Inflammatory macrophage treated with lipopolysaccharide for 4 hours (primary cell): ENCODE measurements around the gene F12.
A peak's percentile ranks its signal among the peaks of the same experiment; 100 is the strongest.
"Not testable (repeated sequence)": the region's sequence is repeated elsewhere in the genome, so short reads cannot be mapped to it uniquely, and the experiment has no call there.

ENCODE experiments used
- DNase-seq: peaks from one replicate; pipeline ENCODE4 v3.0.0-alpha.2; 2020

F12 gene

DNA sequence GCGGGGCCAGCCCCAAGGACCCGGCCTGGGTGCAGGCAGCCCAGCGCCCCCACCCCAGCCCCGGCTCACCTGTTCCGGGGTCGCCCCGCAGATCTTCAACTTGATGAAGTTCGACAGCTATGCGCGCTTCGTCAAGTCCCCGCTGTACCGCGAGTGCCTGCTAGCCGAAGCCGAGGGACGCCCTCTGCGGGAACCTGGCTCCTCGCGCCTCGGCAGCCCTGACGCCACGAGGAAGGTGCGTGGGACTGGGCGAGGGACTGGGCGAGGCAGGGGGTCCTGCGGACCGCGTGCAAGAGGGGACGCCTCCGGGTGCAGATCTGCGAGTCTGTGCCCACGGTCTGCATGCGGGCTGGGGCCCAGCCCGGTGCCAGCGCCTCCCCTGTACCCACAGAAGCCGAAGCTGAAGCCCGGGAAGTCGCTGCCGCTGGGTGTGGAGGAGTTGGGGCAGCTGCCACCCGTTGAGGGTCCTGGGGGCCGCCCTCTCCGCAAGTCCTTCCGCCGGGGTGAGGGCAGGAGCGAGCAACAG lies 42.0 kb downstream of the F12 start:
- DNase-seq = no peak

DNA sequence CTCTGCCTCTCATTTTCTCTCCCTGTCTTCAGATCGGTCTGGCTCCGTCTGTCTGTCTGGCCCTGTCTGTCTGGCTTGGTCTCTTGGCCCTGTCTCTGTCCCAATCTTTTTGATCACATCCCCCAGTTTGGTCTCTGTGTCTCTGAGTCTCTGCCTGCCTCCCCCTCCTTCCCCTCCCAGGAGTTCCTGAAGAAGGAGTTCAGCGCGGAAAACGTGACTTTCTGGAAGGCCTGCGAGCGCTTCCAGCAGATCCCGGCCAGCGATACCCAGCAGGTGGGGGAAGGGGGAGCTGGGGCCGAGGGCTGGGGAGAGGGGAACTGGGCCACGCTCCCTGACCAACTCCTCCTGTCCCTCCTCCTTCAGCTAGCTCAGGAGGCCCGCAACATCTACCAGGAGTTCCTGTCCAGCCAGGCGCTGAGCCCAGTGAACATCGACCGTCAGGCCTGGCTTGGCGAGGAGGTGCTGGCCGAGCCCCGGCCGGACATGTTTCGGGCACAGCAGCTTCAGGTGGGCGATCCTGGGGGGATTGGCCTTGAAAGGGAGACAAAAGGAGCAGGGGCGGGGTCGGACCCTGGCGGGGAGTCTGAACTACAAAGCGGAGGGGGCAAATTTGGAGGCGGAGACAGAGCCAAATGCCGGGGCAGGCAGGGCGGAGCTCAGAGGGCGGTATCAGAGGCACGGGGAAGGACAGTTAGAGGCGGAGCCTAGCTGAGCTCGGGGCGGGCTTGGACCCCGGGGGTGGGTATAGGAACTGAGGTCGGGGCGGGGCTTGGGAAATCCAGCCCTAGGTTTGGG lies 42.6 kb downstream of the F12 start:
- no peak for DNase-seq

DNA sequence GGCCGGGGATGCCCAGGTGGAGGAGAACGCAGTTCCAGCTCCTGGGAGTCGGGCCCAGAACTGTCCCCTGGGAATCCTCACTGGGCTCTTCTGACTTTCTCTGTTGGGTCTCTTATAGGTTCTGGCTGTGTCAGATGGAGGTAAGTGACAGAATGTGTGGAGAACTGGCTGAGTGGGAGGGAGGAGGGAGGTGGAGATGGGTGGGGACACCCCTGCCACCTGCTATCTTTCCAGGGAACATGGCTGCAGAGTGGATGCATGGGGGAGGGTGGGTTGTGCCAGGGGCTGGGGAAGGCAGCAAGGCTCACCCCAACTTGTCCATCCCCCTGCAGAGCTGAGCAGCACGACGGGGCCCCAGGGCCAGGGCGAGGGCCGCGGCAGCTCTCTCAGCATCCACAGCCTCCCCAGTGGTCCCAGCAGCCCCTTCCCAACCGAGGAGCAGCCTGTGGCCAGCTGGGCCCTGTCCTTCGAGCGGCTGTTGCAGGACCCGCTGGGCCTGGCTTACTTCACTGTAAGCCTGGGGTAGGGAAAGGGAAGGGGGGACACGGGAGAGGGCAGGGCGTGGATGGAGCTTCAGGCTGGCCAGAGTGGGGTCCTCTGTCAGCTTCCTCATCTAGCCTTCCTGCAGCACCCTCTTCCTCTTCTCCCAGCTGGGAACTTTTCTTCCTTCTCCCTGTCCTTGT lies 43.4 kb downstream of the F12 start:
- no peak for DNase-seq

DNA sequence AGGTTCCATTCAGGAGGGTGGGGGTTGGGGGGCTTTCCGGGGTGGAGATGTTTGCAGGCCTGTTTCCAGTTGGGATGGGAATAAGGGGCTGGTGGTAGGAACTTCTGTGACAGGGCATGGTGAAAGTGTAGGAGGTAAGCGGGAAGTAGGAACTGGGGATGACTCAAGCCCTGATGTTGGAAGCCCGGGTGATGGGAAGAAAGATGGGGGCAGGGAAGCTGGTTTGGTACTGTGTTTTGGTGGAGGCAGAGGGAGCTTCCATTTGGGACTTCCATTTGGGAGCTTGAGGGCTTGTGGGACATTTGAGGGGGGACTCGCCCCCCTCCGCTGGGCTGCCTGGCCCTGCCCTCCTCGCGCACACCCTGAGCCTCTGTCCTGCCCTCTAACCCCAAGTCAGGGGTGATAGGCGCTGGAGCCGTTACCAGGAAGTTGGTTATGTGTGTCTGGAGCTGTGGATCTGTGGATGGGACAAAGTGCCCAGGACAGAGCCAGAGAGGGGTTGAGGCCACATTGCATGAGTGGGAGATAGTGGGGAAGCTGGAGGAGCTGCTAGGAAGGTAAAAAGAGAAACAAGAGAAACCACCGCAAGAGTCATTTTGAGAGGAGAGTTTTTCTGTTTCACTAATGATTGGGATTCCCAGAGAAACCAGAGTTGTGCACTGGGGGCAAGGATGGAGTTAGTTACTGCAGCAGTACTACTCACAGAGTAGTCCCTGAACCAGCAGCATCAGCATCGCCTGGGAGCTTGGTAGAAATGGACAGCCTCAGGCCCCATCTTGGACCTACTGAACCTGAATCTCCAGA lies 45.0 kb downstream of the F12 start:
- peak; percentile 46 for DNase-seq

DNA sequence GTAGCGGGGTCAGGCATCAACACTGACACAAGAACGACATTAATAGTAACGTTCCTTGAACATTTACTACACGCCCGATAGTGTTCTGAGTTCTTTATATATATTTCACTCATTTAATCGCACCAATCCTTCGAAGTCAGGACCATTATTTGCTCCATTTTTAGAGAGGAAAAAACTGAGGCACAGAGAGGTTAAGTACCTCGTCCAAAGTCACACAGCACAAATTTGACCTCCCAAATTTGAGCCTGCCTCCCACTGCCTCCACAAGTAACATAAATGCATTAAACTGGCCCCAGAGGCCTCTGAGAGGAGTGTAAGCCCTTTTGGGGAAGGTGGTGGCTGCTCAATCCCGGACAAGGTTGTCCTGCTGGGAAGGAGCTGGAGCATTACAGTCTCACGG lies 45.8 kb downstream of the F12 start:
- DNase-seq = no peak

DNA sequence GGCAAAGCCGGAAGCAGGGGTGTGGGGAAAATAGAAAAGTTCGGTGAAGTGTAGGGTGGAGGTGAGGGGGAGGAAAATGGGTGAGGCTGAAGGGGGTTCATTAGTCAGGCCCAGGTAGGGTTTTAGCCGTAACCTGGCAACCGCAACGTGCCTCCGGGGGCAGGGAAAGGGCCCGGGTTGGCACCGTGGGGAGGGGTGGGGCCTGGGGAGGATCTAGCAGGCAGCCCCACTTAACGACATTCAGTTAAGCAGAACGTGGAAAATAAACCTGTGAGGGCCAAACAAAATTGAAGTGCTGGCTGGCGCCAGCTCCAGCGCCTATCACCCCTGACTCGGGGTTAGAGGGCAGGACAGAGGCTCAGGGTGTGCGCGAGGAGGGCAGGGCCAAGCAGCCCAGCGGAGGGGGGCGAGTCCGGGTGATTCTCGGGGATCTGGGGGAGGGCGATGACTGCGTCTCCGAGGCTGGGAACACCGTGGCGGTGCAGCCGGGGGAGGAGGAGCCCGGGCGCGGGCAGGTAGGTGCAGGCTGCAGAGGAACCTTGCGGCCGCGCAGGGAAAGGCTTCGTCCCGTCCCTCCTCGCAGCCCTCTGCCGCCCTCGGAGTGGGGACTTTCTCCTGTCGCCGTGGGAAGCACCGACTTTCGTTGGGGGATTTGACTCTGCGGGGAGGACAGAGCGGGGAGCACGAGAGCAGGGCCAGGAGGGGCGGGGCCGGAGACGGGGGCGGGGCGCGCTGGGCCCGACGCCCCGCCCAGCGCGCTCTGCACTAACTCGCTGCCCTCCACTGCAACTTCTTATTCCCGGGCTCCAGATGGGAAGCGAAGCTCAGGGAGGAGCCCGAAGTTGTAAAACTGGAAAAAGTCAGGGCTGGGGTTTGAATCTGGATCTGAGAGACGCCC lies 46.5 kb downstream of the F12 start:
- DNase-seq = peak; percentile 40

DNA sequence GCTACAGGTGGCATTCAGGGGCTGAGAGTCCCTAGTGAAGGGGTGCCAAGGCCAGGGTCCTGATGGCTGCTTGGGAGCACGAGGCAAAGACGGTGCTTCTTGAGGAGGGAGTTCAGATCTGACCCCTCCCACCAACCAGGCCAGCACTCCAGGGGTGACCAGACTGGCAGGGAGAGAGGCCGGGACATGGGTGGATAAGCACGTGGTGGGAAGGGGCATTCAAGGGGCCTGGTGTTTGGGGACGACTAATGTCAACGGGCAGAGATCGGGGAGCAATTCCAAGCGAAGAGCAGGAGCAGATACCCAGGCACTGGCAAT lies 47.1 kb downstream of the F12 start:
- DNase-seq = no peak

DNA sequence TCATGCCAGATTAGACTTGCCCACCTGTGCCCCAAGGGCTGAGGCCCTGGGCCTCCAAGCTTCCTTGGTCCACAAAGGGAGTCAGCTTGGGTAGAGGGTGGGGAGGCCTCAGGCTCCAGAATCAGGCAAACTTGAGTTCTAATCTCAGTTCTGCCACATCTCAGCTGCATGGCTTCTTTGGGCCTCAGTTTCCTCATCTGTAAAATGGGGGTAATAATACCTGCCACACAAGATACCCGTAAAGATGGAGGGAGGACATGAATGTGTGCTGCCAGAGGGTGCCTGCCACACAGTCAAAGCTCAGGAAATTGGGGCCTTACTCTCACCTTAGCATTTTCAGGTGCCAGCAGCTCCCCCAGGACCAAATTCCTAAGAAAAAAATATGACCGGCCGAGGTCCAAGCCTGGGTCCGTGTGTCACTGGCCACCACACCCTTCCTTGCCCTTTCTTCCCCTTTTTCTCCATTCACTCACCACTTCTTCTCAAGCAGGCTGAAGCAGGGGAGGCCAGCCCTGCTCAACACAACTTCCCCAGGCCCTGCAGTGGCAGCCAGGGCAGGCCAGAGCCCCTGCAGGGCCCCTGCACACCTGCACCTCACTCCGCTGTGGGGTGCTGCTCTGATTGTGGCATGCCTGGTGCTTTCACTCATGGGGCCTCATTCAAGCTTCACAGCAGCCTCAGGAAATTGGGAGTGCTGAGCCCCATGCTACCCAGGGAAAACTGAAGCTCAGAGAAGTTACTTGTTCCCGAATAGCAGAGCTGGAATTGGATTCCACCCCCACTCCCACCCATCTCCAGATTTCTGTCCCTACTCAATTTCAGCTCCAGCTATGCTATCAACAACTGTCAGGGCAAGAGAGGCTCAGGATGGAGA lies 47.7 kb downstream of the F12 start:
- DNase-seq = peak; percentile 68

DNA sequence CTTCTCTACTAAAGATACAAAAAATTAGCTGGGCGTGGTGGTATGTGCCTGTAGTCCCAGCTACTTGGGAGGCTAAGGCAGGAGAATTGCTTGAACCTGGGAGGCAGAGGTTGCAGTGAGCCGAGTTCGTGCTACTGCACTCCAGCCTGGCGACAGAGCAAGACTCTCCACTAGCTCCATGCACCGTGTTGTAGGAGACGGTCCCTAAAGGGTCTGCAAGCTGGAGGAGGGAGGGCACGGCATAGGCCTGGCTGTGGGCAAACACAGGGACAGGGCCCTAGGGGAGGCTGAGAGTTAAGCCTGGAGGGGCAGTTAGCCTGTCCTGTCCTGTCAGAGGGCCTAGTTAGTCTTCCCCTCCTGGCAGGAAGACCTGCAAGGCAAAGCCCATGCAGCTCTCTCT lies 48.6 kb downstream of the F12 start:
- DNase-seq = not testable (repeated sequence)

DNA sequence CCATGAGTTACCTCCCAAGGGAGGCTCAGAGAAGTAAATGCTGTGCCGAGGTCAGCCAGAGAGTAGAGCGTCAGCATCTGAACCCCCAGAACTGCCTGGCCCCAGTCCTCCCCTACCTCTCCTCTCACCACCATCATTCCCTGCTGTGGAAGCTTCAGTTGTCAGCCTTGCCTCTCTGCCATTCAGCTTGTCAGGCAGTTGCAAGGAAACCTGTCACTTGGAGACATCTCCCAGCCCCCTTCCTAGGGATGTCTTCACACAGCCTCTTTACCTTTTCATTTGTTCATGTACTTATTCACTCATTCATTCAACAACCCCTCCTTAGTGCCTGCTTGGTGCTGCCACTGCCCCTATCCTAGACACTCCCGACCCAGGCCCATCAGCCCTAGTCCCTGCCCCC lies 49.5 kb downstream of the F12 start:
- DNase-seq = no peak

DNA sequence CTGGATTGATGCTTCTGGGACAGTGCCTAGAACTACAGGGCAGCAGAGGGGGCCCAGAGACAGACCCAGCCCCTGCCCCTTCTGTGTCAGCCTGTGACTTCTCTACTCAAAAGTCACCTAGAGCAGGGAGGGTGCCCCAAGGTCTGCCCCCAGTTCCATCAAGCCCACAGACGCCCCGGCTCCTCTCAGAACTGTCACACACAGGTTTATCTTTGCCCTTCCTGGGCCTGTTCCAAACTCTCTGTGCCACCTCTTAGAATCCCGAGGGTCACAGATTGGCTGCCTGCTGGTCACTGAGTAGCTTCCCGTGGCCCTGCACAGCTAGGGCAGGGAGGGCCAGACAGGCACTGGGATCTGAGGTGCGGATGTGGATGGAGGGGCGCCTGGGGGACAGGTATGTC lies 49.9 kb downstream of the F12 start:
- DNase-seq = no peak

DNA sequence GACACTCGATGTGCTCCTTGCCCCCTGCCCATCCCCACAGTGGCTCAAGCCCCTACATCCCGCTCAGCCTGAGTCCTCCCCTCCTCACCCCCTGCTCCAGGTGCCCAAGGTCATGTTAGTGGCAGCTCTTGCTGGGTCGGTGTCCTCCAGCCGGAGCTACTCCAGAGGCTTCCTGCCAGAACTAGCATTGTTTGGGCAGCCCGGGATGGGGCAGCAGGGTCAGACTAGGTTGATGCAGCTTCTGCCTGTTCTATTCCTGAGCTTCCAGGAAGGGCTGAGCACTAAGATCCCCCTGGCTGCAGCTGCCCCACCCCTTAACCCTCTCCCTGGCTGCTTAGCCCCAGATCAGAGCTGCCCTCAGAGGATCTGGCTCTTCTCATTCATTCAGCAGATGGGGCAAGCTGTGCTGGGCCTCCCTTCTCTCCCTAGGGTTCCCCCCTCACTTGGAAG lies 51.0 kb downstream of the F12 start:
- no peak for DNase-seq

DNA sequence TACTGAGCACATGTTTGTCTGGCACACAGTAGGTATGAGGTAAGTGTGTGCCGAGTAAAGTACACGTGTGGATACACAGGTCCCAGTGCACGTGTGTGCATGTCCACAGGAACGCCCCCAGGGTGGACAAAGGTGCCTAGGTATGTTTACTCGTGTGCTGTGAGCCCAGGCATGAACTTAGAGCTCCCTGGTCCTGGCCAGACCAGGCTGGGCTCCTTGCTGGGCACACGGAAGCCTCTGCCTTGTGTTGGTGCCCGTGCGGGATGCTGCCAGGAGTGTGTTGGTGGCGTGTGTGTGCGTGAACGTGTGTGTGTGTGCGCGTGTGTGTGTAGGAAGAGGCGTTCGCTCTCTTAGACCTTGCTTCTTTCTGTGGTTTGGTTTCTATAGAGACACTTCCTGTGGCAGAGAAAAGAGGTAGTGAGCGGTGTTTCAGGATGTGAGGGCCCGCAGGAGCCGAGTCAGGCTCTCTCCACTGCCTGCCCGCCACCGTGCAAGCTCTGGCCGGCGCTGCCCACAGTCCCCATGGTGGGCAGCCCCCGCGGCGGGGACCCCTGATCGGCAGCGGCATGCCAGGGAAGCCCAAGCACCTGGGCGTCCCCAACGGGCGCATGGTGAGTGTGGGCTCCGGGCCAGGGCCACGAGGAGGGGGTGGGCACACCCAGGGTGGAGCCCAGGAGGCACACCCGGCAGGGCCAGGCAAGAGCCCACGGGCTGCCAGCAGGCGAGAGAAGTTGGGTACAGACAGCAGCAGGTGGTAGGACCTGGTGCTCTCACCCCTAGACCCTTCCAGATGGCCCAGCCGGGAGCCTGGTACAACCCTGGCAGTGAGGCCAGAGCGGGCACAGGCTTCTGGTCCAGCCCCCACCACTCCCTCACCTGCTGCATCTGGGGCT lies 51.7 kb downstream of the F12 start, which contains the start of gene RGS14:
RGS14 (plus strand) TSS at position 466 of the 893 bp plus-strand sequence; CDS start at position 567, 101 bp downstream.
- peak; percentile 88 for DNase-seq

DNA sequence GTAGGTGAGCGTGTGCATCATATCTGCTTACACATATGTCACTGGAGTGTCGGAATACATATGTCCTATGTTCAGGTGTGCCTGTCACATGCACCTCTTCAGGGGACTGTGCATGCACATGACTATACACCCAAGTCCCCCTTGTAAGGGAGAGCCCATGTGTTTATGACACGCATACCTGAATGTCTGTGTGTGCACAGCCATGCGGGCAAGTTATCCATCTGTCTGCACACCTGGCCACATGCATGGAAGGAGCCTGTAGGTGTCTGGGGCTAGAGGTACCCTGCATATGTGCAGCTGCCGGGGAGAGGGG lies 52.3 kb downstream of the F12 start:
- no peak for DNase-seq

DNA sequence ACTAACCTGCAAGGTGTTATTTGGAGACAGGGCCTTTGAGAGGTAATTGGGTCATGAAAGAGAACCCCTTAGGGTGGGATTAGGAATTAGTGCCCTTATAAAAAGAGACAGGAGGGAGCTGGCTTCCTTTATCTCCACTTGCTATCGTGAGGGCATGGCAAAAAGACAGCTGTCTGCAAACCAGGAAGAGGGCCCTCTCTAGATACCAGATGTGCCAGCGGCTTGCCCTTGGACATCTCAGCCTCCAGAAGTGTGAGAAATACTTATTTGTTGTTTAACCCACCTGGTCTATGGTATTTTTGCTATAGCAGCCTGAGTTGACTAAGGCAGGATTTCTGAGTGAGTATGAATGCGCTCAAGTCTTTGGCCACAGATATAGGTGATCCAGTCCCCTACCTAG lies 52.6 kb downstream of the F12 start:
- no peak for DNase-seq

DNA sequence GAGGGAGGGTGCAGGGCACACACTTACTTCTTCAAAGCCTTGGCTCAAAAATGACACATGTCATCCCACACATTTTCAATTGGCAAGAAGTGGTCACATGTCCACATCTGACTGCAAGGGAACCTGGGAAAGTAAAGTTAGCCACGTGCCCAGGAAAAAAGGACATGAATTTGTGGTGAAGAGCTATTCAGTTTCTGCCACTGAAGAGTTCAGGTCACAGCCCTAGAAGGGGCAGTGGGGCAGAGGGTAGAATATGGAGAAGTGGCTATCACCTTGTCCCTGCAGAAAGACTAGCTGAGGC lies 53.5 kb downstream of the F12 start:
- DNase-seq = peak; percentile 43

DNA sequence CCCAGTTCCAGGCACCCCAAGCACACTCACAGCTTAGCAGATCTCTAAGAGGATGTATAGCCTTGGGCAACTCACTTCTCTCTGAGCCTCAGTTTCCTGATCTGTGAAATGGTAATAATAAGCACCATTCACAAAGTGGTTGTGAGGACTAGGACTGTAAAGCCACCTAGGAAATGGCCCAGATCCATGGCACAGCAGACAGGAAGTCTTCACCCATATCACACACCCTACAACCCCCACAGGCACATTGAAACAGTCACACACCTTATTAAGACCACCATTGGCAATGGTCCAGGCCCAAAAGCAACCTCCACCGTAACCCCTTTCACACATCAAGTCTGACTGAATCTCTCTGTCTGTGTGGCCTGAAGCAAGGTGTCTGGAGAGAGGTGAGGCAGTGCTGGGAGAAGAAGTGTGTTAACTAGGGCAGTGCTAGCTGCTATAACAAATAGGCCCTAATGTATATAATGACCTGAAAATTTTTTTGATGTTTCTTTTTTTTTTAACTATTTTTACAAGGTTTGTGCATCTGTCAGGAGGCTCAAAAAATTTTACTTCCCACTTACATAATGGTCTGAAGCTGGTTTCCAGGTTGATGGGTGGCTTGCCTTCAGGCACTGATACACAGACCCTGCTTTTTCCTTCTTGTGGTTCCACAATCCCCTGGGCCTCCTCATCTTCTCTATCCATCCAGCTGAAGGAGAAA lies 54.0 kb downstream of the F12 start:
- DNase-seq = no peak

DNA sequence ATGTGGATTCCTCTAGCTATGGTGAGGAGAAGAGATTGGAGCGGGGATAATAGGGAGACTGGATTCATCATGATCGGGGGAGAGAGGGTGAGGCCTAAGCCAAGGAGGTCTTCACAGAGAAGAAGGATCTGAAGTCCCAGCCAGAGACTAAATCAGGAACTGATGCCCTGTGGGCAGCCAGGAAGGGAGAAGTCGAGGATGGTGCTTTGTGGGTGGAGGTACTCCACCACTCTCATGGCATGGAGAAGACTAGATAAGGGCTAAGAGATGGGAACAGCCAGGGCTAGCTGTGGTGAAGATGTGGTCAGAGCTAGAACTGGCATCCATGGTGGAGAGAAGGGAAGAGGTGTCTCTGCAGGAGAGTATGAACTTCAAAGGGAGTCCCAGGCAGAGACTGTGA lies 54.7 kb downstream of the F12 start:
- DNase-seq = peak; percentile 75

DNA sequence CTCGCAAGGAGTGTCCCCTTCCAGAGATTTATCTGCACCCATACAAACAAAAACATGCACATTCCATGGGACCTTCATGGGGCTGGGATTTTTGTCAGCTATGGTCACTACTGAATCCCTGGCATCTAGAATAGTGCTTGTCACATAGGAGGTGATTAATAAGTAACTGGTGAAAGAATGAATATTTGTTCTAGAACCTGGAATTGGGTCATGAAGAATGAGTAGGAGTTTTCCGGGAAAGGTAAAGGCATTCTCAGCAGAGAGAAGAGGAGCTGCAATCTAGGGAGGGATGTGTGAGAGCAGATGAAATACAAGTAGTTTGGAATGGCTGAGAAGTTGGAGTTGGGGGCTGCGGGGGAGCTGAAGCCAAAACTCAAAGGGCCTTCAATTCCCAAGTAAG lies 55.1 kb downstream of the F12 start:
- no peak for DNase-seq

DNA sequence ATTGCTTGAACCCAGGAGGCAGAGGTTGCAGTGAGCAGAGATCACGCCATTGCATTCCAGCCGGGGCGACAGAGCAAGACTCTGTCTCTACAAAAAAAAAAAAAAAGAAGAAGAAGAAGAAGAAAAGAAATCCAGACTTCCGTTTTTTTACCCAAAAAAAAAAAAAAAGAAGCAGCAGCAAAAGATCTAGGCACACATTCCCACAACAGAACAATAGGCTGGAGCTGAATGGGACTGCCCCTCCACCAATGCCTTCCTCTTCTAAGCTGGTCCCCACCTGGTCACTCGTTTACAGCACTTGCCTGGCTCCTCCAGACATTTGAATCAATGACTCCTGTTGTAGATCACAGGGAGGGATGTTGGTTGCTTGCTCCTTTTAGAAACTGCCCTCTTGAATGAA lies 56.3 kb downstream of the F12 start:
- DNase-seq = peak; percentile 57
